ENCODE data around the gene BAAT.

- TF ChIP-seq POLR2A (IDR thresholded peaks at IDR 0.05) = no peak
- TF ChIP-seq, protein P1, sequence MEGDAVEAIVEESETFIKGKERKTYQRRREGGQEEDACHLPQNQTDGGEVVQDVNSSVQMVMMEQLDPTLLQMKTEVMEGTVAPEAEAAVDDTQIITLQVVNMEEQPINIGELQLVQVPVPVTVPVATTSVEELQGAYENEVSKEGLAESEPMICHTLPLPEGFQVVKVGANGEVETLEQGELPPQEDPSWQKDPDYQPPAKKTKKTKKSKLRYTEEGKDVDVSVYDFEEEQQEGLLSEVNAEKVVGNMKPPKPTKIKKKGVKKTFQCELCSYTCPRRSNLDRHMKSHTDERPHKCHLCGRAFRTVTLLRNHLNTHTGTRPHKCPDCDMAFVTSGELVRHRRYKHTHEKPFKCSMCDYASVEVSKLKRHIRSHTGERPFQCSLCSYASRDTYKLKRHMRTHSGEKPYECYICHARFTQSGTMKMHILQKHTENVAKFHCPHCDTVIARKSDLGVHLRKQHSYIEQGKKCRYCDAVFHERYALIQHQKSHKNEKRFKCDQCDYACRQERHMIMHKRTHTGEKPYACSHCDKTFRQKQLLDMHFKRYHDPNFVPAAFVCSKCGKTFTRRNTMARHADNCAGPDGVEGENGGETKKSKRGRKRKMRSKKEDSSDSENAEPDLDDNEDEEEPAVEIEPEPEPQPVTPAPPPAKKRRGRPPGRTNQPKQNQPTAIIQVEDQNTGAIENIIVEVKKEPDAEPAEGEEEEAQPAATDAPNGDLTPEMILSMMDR (IDR thresholded peaks at IDR 0.05) = no peak
Observed at GRCh38 chr9:101312661-101313060, 72.1 kb downstream of the BAAT start.

Measured in thyroid gland (tissue), 4 donors.